ENCODE data around the gene PRR5. TPM values are rescaled to one million over a fixed set of nuclear protein-coding genes. Genes with fewer than 3 reads are reported as not detected.

Gene PRR5
- total RNA-seq, 1 experiment from 2014 or later: 26.9 TPM

DNA sequence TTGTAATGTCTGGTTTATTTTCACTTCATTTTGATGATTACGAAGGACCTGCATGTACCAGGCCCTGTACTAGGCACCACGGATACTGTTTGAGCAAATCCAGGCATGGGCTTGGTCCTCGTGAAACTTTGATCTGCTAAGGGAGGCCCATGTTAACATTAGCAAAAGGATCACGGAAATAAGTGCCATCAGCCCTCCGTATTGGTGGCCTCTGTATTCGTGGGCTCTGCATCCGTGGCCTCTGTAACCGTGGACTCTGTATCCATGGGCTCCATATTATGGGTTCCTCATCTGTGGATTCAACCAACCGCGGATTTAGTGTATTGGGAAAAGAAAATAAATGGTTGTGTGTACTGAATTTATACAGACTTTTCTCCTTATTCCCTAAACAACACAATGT, 59.0 kb downstream of the PRR5 start:
- Histone ChIP-seq H3K79me2 (ENCODE audit: insufficient read depth, low read length) (peaks cover 99% of the 10 kb centered on the region), H3K4me1 (ENCODE audit: control insufficient read depth in 1 of 2, insufficient read depth in 2 of 2, low read length in 2 of 2) (peaks cover 27 to 32% of the 10 kb centered on the region in 2 experiments), H3K4me3 (replicated peaks in 1 of 2; ENCODE audit: low read depth in 1 of 2, low read length in 2 of 2) (no peak overlapping the region), H4K20me1 (ENCODE audit: insufficient read depth) (peaks cover 12% of the 10 kb centered on the region; the same call in 1 of the 2 replicates), H3K27me3 (ENCODE audit: insufficient read depth, low read length) (no peaks in the 10 kb centered on the region), H3K9ac (ENCODE audit: low read length) (no peak overlapping the region), H3K36me3 (ENCODE audit: control insufficient read depth in 1 of 2, insufficient read depth in 2 of 2, low read length in 2 of 2) (peaks cover 0 to 4% of the 10 kb centered on the region in 2 experiments; a peak in 1 of 4 replicates), H3K9me3 (ENCODE audit: control insufficient read depth in 1 of 2, insufficient read depth in 1 of 2, low read depth in 1 of 2, low read length in 2 of 2) (no peaks in the 10 kb centered on the region), H2AFZ (ENCODE audit: low read depth, low read length, poor library complexity, severe bottlenecking) (no peak overlapping the region), H3K4me2 (ENCODE audit: low read length) (no peak overlapping the region), H3K9me2 (ENCODE audit: insufficient read depth) (no peaks in the 10 kb centered on the region), H3K27ac (ENCODE audit: low read depth, low read length) (no peak overlapping the region)
- CTCF ChIA-PET: no interaction called here
- BruUV-seq (replicated peaks): no TSS peak
- POLR2A ChIA-PET: no interaction called here
- TF ChIP-seq CBX3 (IDR thresholded peaks at IDR 0.05; ENCODE audit: low read depth) (no peak), JUND (IDR thresholded peaks at IDR 0.05) (no peak), EGR1 (IDR thresholded peaks at IDR 0.05; ENCODE audit: low read depth) (no peak), SP1 (IDR thresholded peaks at IDR 0.05; ENCODE audit: low read depth) (no peak), YY1 (IDR thresholded peaks at IDR 0.05; ENCODE audit: extremely low read depth, insufficient replicate concordance, low read depth, low read length) (no peak), SIN3A (IDR thresholded peaks at IDR 0.05; ENCODE audit: low read depth) (no peak), ZFX (IDR thresholded peaks at IDR 0.05) (no peak), MAX (IDR thresholded peaks at IDR 0.05) (no peak), POLR2AphosphoS5 (IDR thresholded peaks at IDR 0.05; ENCODE audit: low read depth, low read length) (no peak), ATF3 (IDR thresholded peaks at IDR 0.05) (no peak), CEBPB (IDR thresholded peaks at IDR 0.05; ENCODE audit: low read depth) (no peak), RAD21 (IDR thresholded peaks at IDR 0.05; ENCODE audit: low read depth) (no peak), TCF7L2 (IDR thresholded peaks at IDR 0.05; ENCODE audit: borderline replicate concordance, extremely low read depth, insufficient read depth, insufficient read length) (no peak), FOSL1 (IDR thresholded peaks at IDR 0.05; ENCODE audit: low read depth) (no peak)
- TF ChIP-seq, protein P1, sequence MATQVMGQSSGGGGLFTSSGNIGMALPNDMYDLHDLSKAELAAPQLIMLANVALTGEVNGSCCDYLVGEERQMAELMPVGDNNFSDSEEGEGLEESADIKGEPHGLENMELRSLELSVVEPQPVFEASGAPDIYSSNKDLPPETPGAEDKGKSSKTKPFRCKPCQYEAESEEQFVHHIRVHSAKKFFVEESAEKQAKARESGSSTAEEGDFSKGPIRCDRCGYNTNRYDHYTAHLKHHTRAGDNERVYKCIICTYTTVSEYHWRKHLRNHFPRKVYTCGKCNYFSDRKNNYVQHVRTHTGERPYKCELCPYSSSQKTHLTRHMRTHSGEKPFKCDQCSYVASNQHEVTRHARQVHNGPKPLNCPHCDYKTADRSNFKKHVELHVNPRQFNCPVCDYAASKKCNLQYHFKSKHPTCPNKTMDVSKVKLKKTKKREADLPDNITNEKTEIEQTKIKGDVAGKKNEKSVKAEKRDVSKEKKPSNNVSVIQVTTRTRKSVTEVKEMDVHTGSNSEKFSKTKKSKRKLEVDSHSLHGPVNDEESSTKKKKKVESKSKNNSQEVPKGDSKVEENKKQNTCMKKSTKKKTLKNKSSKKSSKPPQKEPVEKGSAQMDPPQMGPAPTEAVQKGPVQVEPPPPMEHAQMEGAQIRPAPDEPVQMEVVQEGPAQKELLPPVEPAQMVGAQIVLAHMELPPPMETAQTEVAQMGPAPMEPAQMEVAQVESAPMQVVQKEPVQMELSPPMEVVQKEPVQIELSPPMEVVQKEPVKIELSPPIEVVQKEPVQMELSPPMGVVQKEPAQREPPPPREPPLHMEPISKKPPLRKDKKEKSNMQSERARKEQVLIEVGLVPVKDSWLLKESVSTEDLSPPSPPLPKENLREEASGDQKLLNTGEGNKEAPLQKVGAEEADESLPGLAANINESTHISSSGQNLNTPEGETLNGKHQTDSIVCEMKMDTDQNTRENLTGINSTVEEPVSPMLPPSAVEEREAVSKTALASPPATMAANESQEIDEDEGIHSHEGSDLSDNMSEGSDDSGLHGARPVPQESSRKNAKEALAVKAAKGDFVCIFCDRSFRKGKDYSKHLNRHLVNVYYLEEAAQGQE (IDR thresholded peaks at IDR 0.05; ENCODE audit: low read depth): no peak
- intact Hi-C loops (cut with micrococcal nuclease): no loop called here
- RAD21 ChIA-PET (ENCODE audit: low non-redundant PET in 1 of 2, low total read pairs in 2 of 2, uncharacterized antibody in 2 of 2, unreplicated experiment in 2 of 2): interaction anchor here in 1 of 2 experiments (0.5 kb wide), 1 partner anchor 13 kb away, joined by 4 read pairs; no protein-coding TSS in a partner anchor
- ATAC-seq (no peak), DNase-seq (ENCODE audit: low read depth, low spot score) (no peak)
